NCI-H2196 treated with DMSO at 0.1 percent for 48 hours (cell line): ENCODE data around the gene DNTT.
"Not testable (repeated sequence)": the region's sequence is repeated elsewhere in the genome, so short reads cannot be mapped to it uniquely, and the experiment has no call there.

Experiments
- DNase-seq: peaks from one replicate; lab custom pipeline; 2025; ENCODE audit not compliant: unreplicated experiment; lab: John Stamatoyannopoulos, UW

Gene DNTT

DNA sequence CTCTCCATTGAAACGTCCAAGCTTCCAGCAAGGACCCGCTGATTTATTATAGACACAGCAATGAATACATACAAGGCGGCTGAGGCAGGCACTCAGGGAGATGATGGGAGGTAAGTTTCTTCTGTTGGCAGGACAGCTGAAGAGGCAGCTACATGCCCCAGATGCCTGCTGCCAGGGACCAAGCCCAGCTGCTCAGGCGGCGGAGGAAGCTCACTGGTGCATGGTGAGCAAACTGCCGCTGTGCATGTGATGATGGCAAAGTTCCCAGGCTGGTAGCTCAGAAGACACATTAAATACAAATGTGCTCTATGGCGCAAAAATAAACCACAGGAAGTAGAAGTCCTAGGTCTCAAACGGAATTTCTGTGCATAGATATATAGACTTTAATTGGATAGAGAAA lies 2.3 kb downstream of the DNTT start:
- DNase-seq, result peak; percentile 71

DNA sequence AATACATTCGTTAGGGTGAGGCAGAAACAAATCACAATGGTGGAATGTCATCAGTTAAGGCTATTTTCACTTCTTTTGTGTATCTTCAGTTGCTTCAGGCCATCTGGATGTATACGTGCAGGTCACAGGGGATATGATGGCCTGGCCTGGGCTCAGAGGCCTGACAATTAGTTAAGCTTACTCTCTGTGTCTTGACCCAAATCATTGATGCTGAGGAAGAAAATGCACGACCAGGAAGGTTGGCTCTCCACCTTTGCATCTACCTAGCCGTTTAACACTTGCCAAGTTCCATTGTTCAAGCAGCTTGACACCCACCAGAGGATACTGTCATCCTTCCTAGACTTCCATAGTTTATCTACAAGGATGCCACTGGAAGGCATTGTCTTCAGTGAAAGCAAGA lies 4.6 kb downstream of the DNTT start:
- DNase-seq, result not testable (repeated sequence)

DNA sequence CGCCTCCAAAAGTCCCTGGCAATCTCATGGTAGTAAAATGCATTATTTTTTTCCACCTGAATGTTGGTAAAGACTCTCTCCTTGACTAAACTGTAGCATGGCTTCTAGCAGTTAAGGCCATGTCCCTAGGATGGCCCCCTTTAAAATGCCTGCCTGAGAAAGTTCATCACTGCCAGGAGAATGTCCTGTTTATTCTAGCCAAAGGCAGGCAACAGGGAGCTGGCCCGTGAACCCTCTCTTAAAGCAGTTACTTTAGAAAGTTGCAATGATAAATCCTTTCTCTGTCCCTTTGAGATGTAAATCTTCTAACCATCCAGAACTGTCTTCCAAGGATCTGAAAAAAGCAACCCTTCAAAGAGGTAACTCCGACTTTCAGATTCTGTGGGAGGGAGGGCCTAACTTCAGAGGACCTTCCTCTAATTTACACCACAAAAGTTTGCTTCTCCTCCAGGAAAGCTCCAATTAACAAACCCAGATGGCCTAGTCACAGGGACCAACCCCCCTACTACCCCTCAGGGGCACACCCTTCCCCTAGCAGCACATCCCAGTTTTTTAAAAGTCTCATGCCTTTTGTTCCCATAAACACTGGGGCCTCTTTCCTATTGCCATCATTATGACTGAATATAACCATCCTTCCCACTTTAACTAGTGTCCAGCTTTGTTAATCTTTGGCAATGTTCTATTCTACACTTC lies 5.5 kb downstream of the DNTT start:
- no peak for DNase-seq

DNA sequence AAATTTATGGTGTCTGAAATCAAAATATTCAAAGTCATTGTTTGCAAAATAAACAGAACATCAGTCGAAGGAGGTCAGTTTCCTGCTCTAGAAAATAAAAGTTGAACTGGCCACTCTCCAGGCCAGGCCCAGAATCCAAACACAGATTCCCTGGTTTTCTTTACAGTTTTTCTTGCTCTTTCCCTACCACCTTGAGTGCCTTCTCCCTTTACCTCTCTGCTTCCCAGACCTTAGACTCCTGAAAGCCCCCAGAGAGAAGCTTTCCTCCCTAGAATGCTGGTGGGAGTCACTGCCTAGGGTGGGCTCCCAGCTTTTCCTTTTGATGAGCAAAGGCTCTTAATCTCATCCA lies 6.1 kb downstream of the DNTT start:
- DNase-seq, result no peak

- DNase-seq, result no peak
Observed at GRCh38 chr10:96311180-96311715, 7.0 kb downstream of the DNTT start.

GRCh38 chr10:96313344-96313743 lies 9.1 kb downstream of the DNTT start:
- no peak for DNase-seq

DNA sequence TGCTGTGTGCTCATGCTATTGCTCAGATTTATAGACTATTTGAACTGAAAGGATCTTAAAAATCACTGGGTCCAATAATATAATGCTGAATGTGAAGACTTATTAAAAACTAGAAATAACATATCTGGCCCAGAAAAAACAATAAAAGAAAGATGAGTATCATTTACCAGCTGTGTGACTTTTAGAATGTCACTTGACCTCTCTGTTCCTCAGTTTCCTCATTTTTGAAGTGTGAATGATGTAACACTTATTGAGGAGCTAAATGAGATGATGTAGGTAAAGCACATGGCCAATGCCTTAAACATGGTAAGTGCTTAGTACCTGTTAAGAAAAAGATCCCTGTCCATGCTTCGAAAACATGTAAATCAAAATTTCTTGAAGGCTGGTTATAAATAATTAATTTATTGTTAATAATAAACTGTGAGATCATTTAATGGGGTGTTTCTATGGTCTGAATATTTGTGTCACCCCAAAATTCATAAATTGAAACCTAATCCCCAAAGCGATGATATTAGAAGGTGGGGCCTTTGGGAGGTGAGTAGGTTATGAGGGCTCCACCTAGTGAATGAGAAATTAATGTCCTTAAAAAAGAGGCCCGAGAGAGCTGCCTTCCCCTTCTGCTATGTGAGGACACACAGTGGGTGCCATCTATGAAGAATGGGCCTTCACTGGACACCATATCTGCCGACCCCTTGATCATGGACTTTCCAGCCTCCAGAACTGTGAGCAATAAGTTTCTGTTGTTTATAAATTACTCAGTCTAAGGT lies 13.0 kb downstream of the DNTT start:
- no peak for DNase-seq

DNA sequence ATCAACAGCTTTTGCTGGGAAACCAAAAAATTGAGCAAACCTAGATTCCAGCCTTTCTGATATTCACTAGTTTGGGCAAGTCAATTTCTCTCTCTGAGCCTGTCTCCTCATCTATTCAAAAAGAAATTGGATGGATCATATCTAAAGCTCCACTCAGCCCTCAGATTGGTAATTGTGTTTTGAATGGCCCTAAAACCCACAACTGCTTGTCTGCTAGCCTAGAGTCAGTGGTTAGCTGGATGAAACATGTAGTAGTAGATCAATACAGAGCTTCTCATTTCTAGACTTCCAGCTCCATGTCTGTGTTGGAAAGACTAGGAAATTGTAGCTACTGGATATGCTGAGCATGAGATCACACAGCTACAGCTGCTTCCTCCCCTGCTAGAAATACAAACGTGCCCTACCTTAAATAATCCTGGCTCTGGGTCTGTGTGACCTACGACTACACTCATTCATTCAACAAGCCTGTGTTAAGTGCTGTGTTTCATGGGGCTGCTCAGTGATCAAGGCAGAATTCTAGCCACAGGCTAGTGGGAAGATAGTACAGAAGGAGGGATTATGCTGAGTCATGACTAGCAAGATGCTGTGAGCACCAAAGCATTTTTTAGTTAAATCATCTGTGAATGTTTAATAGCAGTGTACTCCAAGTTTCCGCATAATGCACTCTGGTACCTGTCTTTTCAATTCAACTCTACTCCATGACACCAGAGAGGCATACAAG lies 15.7 kb downstream of the DNTT start:
- DNase-seq, result no peak

DNA sequence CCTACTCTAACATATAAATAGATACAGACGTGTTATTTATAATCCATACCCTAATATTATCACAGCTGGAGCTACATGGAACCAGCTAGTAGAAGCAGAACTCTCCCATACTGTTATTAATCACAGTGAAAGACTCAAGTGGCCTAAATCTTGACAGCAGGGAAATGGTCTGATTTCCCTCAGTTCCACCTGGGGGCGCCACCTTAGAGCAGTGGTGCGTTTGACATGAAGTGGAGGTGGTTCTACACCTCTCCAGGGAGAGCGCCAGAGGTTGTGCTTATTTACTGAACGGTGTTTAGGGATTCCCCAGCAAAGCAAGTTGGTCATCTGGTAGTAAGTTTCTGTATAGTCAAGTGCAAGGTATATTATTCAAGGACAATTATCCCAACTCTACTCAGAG lies 17.6 kb downstream of the DNTT start:
- DNase-seq, result no peak

DNA sequence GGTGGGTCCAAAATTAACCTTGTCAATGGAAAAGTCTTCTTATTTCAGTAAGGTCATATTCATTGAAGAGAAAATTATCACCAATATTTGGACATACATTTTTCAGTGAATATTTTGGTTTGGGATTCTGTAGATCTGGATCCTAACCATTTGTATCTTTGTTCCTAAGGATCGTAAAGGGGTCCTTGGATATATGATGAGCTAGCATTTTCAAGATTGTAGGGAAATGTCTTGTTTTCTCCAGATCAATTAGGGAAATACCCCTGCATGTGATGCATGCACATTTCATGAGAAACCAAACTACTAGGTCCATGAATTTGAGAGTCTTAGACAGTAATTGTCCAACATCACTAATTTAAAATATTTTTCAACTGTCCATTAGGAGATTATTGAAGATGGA lies 18.0 kb downstream of the DNTT start:
- no peak for DNase-seq

DNA sequence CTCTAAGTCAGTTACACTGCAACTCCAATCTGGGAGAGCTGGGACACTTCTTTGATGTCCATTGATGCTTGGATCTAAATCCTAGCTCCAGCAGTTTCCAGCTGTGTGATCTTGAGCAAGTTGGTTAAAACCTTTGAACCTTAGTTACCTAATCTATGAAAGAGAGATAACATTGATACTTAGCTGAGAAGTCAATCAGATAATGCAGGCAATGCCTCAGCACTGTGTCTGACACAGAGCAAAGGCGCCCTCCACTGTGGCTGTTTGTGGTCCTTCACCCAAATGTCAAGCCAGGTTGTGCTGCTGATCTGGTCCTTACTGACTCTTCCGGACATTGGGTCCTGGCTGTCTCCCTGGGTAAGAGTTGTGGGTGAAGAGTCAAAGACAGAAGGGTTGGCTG lies 20.2 kb downstream of the DNTT start:
- DNase-seq, result no peak

GRCh38 chr10:96325719-96326373 lies 21.6 kb downstream of the DNTT start:
- no peak for DNase-seq

DNA sequence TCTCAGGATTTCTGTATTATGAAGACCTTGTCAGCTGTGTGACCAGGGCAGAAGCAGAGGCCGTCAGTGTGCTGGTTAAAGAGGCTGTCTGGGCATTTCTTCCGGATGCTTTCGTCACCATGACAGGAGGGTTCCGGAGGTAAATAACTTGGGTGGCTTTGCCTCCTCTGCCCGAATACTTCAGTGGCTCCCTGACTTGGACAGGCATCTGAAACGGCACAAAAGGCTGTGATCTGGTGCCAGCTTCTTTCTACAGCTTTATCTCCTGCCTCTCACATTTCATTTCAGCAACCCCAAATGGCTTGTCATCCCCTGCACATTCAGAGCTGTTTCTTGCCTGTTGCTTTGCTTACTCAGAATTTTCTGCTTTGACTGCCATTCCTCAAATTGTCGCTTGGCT lies 23.2 kb downstream of the DNTT start:
- no peak for DNase-seq

DNA sequence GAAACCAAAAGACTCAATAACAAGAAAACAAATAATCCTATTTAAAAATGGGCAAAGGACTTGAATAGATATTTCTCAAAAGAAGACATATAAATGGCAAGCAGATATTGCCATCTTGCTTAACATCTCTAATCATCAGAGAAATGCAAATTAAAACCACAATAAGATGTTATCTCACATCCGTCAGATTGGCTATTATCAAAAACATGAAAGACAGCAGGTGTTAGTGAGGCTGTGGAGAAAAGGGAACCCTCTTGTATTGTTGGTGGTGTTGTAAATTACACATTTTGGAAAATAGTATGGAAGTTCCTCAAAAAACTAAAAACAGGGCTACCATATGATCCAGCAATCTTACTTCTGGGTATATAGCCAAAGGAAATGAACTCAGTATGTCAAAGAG lies 28.9 kb downstream of the DNTT start:
- no peak for DNase-seq

DNA sequence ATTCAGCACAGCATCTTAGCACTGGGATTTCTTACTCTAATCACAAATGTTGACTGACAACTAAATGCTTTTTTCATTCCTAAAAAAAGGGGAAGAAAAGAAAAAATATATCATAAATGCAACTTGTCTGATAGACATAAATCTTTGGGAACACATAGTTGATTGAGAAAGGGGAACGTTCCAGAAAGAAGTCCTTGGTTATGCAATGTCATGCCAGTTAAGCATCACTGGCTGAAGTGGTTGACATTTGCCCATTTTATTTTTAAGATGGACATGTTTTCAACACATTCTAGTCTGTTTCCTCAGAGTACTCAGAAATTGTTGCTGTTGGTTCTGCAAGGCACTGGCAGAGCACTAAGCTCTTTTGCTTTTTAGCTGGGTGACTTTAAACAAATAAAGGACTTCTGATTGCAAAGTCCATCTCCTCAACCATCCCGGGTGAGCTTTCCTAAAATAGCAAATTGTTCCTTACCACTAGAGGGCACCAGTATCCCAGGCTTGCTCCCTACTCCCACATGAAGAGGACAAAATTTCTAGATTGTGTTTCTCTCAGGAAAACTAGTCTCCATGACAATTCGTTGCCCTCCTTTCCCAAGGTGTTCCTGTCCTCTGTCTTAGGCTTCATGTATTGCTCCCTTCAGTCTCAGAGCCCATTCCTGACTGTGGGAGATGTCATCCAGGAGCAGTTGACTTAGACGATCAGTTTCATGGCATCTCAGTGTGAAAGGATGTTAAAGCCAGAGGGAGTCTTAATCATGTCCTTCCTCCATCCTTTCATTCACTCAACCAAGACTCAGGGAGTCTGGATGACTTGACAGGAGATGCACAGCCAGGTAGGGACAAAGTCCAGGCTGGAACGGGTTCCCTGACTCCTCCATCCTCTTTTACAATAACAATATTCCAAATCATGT lies 30.6 kb downstream of the DNTT start:
- peak; percentile 5 for DNase-seq

GRCh38 chr10:96337106-96337505 lies 32.9 kb downstream of the DNTT start:
- no peak for DNase-seq

GRCh38 chr10:96338279-96338925 lies 34.2 kb downstream of the DNTT start:
- DNase-seq, result no peak

GRCh38 chr10:96339383-96339782 lies 35.1 kb downstream of the DNTT start:
- DNase-seq, result no peak

GRCh38 chr10:96339956-96340904 lies 36.0 kb downstream of the DNTT start:
- DNase-seq, result peak; percentile 31
